Left kidney (tissue), 2 donors: Measurements from ENCODE around the gene CHRNA10. TPM values are rescaled to one million over a fixed set of nuclear protein-coding genes. Genes with fewer than 3 reads are reported as not detected.

Experiments used
- DNase-seq: peaks from one replicate; pipeline ENCODE4 v3.0.0-alpha.2; 2013
- polyA plus RNA-seq: library from polyadenylated mRNA; unstranded; fragments of 120-200 nt; gene quantifications from one replicate; pipeline ENCODE4 v1.2.1, GENCODE V29; 2013; ENCODE audit not compliant: insufficient read length

The CHRNA10 gene
- polyA plus RNA-seq, 1 donor: 2.9 TPM

GRCh38 chr11:3632070-3632660, 39.0 kb downstream of the CHRNA10 start:
- no peak for DNase-seq

DNA sequence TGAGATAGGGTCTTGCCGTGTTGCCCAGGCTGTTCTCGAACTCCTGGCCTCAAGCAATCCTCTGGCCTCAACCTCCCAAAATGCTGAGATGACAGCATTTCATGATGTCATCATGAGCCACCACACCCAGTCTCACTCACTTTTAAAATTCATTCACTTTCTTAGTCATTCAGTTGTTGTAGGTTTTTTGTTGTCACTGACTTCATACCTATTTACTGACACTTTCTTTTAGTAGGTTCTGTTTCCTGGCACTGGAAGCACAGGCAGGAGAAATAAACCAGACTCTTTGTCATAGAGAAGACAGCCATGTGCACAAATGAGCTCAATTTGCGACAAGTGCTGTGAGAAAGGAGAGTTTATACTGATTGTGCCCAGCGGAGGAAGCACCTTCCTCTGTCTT, 39.9 kb downstream of the CHRNA10 start:
- DNase-seq: no peak

DNA sequence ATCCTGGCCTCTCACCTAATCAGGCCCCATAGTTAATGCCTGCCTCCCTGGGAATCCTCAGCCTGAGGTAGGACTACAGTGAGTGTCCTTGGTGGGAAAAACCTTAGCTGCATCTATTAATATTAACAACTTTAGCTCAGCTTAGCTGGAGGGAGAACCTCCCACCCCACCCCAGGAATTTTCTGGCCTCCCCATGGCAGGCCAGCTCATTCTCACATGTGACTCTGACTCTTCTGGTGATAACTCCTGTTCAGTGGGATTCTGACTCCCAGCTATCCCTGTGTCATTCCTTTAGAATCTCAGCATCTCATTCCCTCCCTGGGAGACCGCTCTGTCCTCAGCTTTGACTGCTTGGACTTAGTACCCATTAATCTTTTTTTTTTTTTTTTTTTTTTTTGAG, 43.9 kb downstream of the CHRNA10 start:
- no peak for DNase-seq

DNA sequence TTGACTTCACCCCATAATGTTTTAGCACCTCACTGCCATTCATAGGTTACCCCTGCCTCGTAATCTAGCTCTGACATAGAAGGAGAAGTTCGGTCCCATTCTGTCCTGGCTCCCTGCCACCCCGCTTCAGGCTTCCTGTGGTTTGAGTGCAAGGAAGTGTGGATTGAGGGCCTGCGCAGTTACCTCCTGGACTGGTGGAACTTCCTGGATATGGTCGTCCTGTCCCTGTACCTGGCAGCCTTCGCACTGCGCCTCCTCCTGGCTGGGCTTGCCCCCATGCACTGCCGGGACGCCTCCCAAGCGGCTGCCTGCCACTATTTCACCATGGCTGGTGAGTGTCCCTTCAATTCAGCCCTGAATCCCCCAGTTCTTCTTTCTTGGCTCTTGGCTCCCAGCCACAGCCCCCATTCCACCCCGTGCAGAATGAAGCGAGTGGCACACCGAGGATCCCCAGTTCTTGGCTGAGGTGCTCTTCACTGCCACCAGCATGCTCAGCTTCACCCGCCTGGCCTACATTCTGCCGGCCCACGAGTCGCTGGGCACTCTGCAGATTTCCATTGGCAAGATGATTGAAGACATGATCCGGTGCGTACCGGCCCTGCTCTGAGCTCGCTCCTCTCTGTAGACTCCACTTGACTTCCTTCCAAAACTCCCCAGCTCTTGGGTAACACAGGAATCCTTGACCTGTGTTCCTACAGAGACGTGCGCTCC, 44.8 kb downstream of the CHRNA10 start:
- no peak for DNase-seq

DNA sequence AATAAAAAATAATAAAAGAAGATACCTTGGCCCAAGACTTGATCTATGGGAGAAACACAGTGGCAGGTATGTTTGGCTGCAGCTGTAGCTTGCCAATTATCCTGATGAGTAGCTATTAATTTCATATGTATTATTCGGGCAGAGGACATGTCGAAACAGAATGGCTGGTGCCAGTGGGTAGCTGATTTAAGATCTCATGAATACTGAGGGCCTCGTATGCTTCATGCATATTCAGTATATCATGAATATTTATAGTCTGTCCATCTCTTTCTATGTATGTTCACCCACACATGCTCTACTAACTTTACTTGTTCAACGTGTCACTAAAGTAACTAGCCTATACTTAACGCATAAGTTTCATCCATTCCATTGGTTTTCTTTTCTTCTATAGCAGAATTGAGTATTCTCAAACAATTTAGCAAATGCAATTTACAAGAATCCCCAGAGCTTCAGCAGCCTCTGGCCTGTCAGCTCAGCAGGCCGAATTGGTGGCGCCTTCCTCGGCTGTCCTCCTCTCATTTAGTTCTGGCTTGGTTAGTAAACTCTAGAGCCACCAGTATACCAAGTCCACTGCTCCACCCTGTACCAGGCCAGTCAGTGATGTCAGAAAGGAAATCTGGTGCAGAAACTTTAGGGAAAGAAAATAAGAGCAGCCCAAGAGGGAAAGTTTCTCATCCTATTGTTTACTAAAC, 47.3 kb downstream of the CHRNA10 start:
- DNase-seq: no peak

DNA sequence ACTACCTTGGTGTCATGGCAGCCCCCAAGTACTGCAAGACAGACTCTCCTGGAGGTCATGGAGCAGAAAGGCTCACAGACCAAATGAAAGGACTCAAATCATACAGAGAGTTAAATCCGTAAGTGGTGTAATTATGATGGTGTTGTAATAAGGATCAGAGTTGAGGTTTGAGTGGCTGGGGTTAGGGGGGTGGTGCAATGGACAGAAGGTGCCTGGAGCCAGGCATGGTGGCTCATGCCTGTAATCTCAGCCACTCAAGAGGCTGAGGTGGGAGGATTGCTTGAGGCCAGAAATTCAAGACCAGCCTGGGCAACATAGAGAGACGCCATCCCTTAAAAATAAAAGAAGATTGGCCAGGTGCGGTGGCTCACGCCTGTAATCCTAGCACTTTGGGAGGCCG, 48.1 kb downstream of the CHRNA10 start:
- no peak for DNase-seq

- DNase-seq: no peak
Measured at GRCh38 chr11:3622521-3622920, 48.7 kb downstream of the CHRNA10 start.

DNA sequence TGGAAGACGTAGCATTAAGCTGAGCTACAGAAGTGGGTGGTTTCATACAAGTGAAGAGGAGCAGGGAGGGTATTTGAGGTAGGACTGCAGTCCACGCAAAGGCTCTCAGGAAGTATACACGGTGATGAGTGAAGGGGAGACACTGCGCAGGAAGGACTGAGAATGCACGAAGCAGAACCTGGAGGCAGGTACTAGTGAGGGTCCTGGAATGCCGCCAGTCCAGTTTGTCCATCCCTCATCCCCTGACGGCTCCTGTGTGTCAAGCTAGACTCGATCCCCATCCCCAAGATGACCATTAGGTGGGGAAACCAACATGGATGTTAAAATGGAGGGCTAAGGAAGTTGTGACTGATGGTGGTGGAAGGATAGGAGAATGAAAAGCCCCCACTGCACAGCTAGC, 53.2 kb downstream of the CHRNA10 start:
- no peak for DNase-seq

- DNase-seq: no peak
Measured at GRCh38 chr11:3616721-3617460, 54.3 kb downstream of the CHRNA10 start.

DNA sequence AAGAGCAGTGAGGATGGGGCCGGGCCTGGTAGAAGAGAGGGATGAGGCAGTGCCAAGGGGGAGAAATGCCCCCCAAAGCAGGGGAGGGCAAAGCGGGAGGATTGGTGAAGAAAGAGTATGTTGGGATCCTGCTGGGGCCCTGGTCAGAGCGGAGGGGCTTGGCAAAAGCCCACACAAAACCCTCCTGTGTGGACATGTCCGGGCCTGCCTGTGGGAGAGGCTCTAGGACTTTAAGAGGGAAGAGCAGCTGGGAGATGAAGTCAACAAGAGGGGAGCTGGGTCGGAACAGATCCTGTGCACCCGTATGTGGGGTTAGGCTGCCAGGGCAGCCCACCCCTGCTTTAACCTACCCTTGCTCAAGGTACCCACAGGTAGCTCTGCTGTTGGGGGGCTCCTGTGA, 55.2 kb downstream of the CHRNA10 start:
- no peak for DNase-seq

Other genes with a start within 250 kb of the CHRNA10 start
- 4.1 TPM for gene ART5, start 29.4 kb downstream of the CHRNA10 start, polyA plus RNA-seq
- 0.38 TPM for gene ART1, start 26.3 kb downstream of the CHRNA10 start, polyA plus RNA-seq
- gene NUP98, start 126.2 kb upstream of the CHRNA10 start, polyA plus RNA-seq: 78.0 TPM
- 48.7 TPM for gene PGAP2, start 137.2 kb upstream of the CHRNA10 start, polyA plus RNA-seq
- 19.4 TPM for gene RHOG, start 169.6 kb upstream of the CHRNA10 start, polyA plus RNA-seq
- gene STIM1, start 184.3 kb upstream of the CHRNA10 start, polyA plus RNA-seq: 37.1 TPM